Measurements from ENCODE around the gene NUBP2.
A peak's percentile ranks its signal among the peaks of the same experiment; 100 is the strongest.

- TF ChIP-seq CTCF (conservative IDR thresholded peaks at IDR 0.05; ENCODE audit: low read length) = peak; percentile 44
- TF ChIP-seq EZH2phosphoT487 (IDR thresholded peaks at IDR 0.05; ENCODE audit: borderline replicate concordance) = no peak
Measured at GRCh38 chr16:1772908-1773702, 9.7 kb upstream of the NUBP2 start, which contains the start of gene MRPS34.
